HUES6 (cell line): ENCODE measurements around the gene MAP2K1.

Experiments used
- H3K27ac ChIP-seq: 2 replicates; pipeline ENCODE4 v1.7.0; 2013; ENCODE audit warnings: low read depth, mild to moderate bottlenecking, low read length, inconsistent platforms
- H3K27me3 ChIP-seq: 2 replicates; pipeline ENCODE4 v1.6.1; 2013; ENCODE audit warnings: low read length; ENCODE audit not compliant: control insufficient read depth, insufficient read depth
- H3K36me3 ChIP-seq: 2 replicates; pipeline ENCODE4 v1.6.1; 2013; ENCODE audit warnings: low read length; ENCODE audit not compliant: control insufficient read depth, insufficient read depth
- H3K4me1 ChIP-seq: 2 replicates; pipeline ENCODE4 v1.6.1; 2013; ENCODE audit warnings: low read length; ENCODE audit not compliant: control insufficient read depth, insufficient read depth
- H3K4me3 ChIP-seq: 2 replicates; pipeline ENCODE4 v1.5.1; 2013; ENCODE audit warnings: low read depth, low read length
- H3K9ac ChIP-seq: one replicate; pipeline ENCODE4 v1.6.1; 2013; ENCODE audit warnings: mild to moderate bottlenecking, low read length
- H3K9me3 ChIP-seq: 2 replicates; pipeline ENCODE4 v1.6.1; 2013; ENCODE audit warnings: low read depth, low read length; ENCODE audit not compliant: control insufficient read depth, insufficient read depth

The MAP2K1 gene

GRCh38 chr15:66476535-66476934 is 89.8 kb downstream of the MAP2K1 start:
- no peak overlapping the region for H3K27ac ChIP-seq
- H3K9ac ChIP-seq, result peak overlapping the region; percentile 24
- H3K27me3 ChIP-seq, result no peaks in the 10 kb centered on the region
- H3K9me3 ChIP-seq, result no peaks in the 10 kb centered on the region
- peaks cover 54% of the 10 kb centered on the region for H3K4me1 ChIP-seq
- H3K36me3 ChIP-seq, result peaks cover 6% of the 10 kb centered on the region
- H3K4me3 ChIP-seq, result no peak overlapping the region

GRCh38 chr15:66477011-66477410 is 90.3 kb downstream of the MAP2K1 start:
- H3K4me3 ChIP-seq, result no peak overlapping the region
- H3K36me3 ChIP-seq, result peaks cover 11% of the 10 kb centered on the region
- no peaks in the 10 kb centered on the region for H3K27me3 ChIP-seq
- peaks cover 52% of the 10 kb centered on the region for H3K4me1 ChIP-seq
- no peak overlapping the region for H3K27ac ChIP-seq
- H3K9me3 ChIP-seq, result no peaks in the 10 kb centered on the region
- no peak overlapping the region for H3K9ac ChIP-seq

GRCh38 chr15:66480267-66480666 is 93.6 kb downstream of the MAP2K1 start:
- Histone ChIP-seq H3K4me3 (no peak overlapping the region), H3K9ac (no peak overlapping the region), H3K36me3 (peaks cover 32% of the 10 kb centered on the region), H3K9me3 (no peaks in the 10 kb centered on the region), H3K27me3 (no peaks in the 10 kb centered on the region), H3K4me1 (peaks cover 20% of the 10 kb centered on the region), H3K27ac (no peak overlapping the region)

GRCh38 chr15:66481107-66481856 is 94.6 kb downstream of the MAP2K1 start:
- Histone ChIP-seq H3K4me3 (no peak overlapping the region), H3K27ac (no peak overlapping the region), H3K9ac (no peak overlapping the region), H3K9me3 (no peaks in the 10 kb centered on the region), H3K27me3 (no peaks in the 10 kb centered on the region), H3K4me1 (peaks cover 10% of the 10 kb centered on the region), H3K36me3 (peaks cover 40% of the 10 kb centered on the region)

- no peak overlapping the region for H3K4me3 ChIP-seq
- no peaks in the 10 kb centered on the region for H3K27me3 ChIP-seq
- no peaks in the 10 kb centered on the region for H3K4me1 ChIP-seq
- peak overlapping the region; percentile 15 for H3K9ac ChIP-seq
- H3K36me3 ChIP-seq, result peaks cover 52% of the 10 kb centered on the region
- H3K27ac ChIP-seq, result no peak overlapping the region
- H3K9me3 ChIP-seq, result no peaks in the 10 kb centered on the region
Observed at GRCh38 chr15:66482539-66482938, 95.8 kb downstream of the MAP2K1 start.

- H3K36me3 ChIP-seq, result peaks cover 58% of the 10 kb centered on the region
- H3K4me3 ChIP-seq, result no peak overlapping the region
- H3K27me3 ChIP-seq, result no peaks in the 10 kb centered on the region
- H3K4me1 ChIP-seq, result no peaks in the 10 kb centered on the region
- no peak overlapping the region for H3K27ac ChIP-seq
- H3K9ac ChIP-seq, result no peak overlapping the region
- no peaks in the 10 kb centered on the region for H3K9me3 ChIP-seq
Observed at GRCh38 chr15:66483131-66483566, 96.4 kb downstream of the MAP2K1 start.

- Histone ChIP-seq H3K4me1 (no peaks in the 10 kb centered on the region), H3K27me3 (no peaks in the 10 kb centered on the region), H3K27ac (no peak overlapping the region), H3K36me3 (peaks cover 73% of the 10 kb centered on the region), H3K4me3 (no peak overlapping the region), H3K9me3 (no peaks in the 10 kb centered on the region), H3K9ac (no peak overlapping the region)
Observed at GRCh38 chr15:66484539-66485112, 97.9 kb downstream of the MAP2K1 start.

GRCh38 chr15:66486887-66487286 is 100.2 kb downstream of the MAP2K1 start:
- Histone ChIP-seq H3K9me3 (no peaks in the 10 kb centered on the region), H3K4me3 (no peak overlapping the region), H3K36me3 (peaks cover 85% of the 10 kb centered on the region), H3K4me1 (no peaks in the 10 kb centered on the region), H3K27me3 (no peaks in the 10 kb centered on the region), H3K9ac (no peak overlapping the region), H3K27ac (no peak overlapping the region)

GRCh38 chr15:66488525-66488924 is 101.8 kb downstream of the MAP2K1 start:
- Histone ChIP-seq H3K27ac (no peak overlapping the region), H3K27me3 (no peaks in the 10 kb centered on the region), H3K36me3 (peaks cover 88% of the 10 kb centered on the region), H3K4me1 (no peaks in the 10 kb centered on the region), H3K4me3 (no peak overlapping the region), H3K9ac (no peak overlapping the region), H3K9me3 (no peaks in the 10 kb centered on the region)

- no peaks in the 10 kb centered on the region for H3K9me3 ChIP-seq
- no peak overlapping the region for H3K9ac ChIP-seq
- H3K27me3 ChIP-seq, result no peaks in the 10 kb centered on the region
- peaks cover 96% of the 10 kb centered on the region for H3K36me3 ChIP-seq
- no peak overlapping the region for H3K4me3 ChIP-seq
- no peaks in the 10 kb centered on the region for H3K4me1 ChIP-seq
- H3K27ac ChIP-seq, result no peak overlapping the region
Observed at GRCh38 chr15:66489179-66489791, 102.6 kb downstream of the MAP2K1 start.

GRCh38 chr15:66491846-66492245 is 105.1 kb downstream of the MAP2K1 start:
- no peak overlapping the region for H3K9ac ChIP-seq
- no peak overlapping the region for H3K4me3 ChIP-seq
- H3K4me1 ChIP-seq, result peaks cover 2% of the 10 kb centered on the region; the same call in 1 of the 2 replicates
- peaks cover 91% of the 10 kb centered on the region for H3K36me3 ChIP-seq
- H3K9me3 ChIP-seq, result no peaks in the 10 kb centered on the region
- no peaks in the 10 kb centered on the region for H3K27me3 ChIP-seq
- no peak overlapping the region for H3K27ac ChIP-seq
